Lower leg skin (tissue), 4 donors: ENCODE results near the gene EDN1. TPM values are rescaled to one million over a fixed set of nuclear protein-coding genes. Genes with fewer than 3 reads are reported as not detected.

ENCODE experiments used
- DNase-seq, 2 donors: peaks; one replicate each; pipeline ENCODE4 v3.0.0-alpha.2; 2019; ENCODE audit warnings: low spot score in 2 of 2
- H3K4me3 ChIP-seq: fragments of 200-600 bp; sonication (generic); 2 replicates; pipeline ENCODE4 v1.5.1; 2017; ENCODE audit warnings: mild to moderate bottlenecking, low read depth; ENCODE audit not compliant: poor library complexity, severe bottlenecking
- CTCF ChIP-seq, 3 donors: fragments of 450-650 bp; IDR thresholded peaks; one replicate each; pipeline ENCODE4 v1.5.1; 2016; ENCODE audit warnings: antibody characterized with exemption in 3 of 3, mild to moderate bottlenecking in 3 of 3, moderate library complexity in 2 of 3
- POLR2A ChIP-seq, 2 donors: fragments of 450-650 bp; IDR thresholded peaks; one replicate each; pipeline ENCODE4 v1.6.1; 2016 to 2017; ENCODE audit warnings: antibody characterized with exemption in 2 of 2, mild to moderate bottlenecking in 1 of 2, moderate library complexity in 1 of 2
- WGBS, 2 donors: methylation state at CpG; one replicate each; pipeline ENCODE4 v1.1.5; 2018; 5-methylcytosine and 5-hydroxymethylcytosine counted together
- intact Hi-C: fragments of 100-400 bp; cut with DNase I; formaldehyde crosslinking; loops from one replicate; pipeline ENCODE4 v1.15.0; 2023; ENCODE audit warnings: low total_unique reads
- total RNA-seq, 4 donors: library from RNA; depleted of rRNA; stranded (reverse); fragments of >200 nt; gene quantifications; one replicate each; pipeline ENCODE4 v1.1.0, GENCODE V29; 2016

The EDN1 gene
- total RNA-seq, 4 donors from 2014 or later = 11.1 to 42.6 (median 15.5) TPM

GRCh38 chr6:12296604-12297003 lies 6.4 kb downstream of the EDN1 start:
- WGBS, 2 donors = 76 to 79% methylated on average over 3 of the region's 3 CpGs
- intact Hi-C loops = no loop called here
- no peak for DNase-seq
- no peak overlapping the region for H3K4me3 ChIP-seq
- no peak for TF ChIP-seq POLR2A (IDR thresholded peaks at IDR 0.05)

DNA sequence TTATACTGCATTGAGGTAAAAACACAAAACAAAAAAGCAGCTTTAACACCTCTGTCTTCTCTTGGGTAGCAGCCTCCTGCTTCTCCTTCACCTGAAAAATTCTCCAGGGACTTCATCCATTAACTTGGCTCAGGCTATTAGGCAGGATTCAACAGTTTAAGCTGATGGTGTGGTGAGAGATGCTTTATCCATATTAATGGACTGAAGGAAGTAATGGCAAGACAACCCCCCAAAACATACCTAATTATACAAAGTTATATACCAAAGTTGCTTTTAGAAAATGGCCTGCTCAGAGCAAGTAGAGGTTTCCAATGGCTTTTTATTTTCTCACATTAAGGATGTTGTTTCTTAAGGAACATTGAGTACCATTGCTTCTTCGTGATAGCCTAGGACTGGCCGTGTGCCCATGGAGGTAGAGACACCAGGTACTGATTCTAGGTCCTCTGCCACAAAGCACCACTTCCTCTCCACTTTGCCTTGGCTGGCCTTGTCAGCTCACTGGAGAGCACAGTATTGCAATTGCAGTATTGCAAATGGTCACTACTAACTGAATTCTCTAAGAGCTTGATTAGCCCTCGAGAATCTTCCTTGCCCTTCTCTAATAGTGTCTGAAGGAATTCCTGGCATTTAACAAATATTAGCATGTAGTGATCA lies 7.3 kb downstream of the EDN1 start:
- intact Hi-C loops = no loop called here
- WGBS, 2 donors = 87% methylated on average over 3 of the region's 3 CpGs
- TF ChIP-seq CTCF (IDR thresholded peaks at IDR 0.05) (no peak), POLR2A (IDR thresholded peaks at IDR 0.05) (no peak)

DNA sequence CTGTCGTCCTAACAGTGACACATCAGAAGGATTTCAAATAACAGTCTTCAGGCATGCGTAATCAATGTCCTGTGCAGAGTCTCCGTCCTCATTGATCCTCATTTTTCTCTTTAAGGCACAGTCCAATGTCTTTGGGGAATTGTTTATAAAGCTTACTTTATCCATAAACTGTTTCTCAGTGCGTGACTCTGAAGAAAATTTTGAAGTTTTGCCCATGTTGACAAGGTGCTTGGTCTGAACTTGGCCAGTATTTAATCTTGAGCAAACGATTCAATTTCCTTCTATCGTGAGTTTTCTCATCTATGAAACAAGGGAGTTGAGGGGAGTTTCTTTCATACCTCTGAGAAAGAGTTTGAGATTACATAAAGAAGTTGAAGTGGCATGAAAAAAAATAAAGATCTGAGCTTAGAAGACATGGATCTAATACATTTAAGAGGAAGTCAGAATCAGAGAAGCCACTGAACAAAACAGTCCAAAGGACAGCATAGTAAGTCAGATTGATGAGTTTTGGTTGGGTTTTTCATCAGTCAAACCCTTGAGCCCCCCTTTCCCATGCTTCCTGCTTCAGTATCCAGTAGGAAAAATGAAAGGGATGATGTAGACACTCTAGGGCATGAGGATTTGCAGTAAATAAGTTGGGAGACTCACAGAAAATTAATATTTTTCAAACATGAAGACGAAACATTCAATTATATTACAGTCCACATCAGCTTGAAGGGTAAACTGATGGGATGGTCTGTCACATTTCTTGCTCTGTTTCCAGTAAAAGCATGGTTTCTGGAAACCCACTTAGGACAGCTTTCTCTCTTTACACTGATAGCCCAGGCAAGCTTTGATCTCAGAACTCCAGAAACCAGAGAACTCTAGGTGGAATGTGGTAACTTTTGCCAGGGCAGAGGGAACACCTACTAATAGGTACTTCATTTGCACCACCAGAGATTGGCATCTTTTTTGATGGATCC lies 8.1 kb downstream of the EDN1 start:
- 78 to 82% methylated on average over 7 of the region's 7 CpGs for WGBS, 2 donors
- no peak overlapping the region for H3K4me3 ChIP-seq
- TF ChIP-seq POLR2A (IDR thresholded peaks at IDR 0.05) (no peak), CTCF (IDR thresholded peaks at IDR 0.05) (no peak)
- intact Hi-C loops = no loop called here
- DNase-seq = no peak

More for the DNA sequence above, 7.3 kb downstream of the EDN1 start:
- H3K4me3 ChIP-seq = no peak overlapping the region
- no peak for DNase-seq

- intact Hi-C loops = no loop called here
- 42 to 76% methylated on average over 1 of the region's 1 CpG for WGBS, 2 donors
- DNase-seq = no peak
- TF ChIP-seq CTCF (IDR thresholded peaks at IDR 0.05) = no peak
- TF ChIP-seq POLR2A (IDR thresholded peaks at IDR 0.05) = no peak
- H3K4me3 ChIP-seq = no peak overlapping the region
Observed at GRCh38 chr6:12298995-12299394, 8.8 kb downstream of the EDN1 start.

GRCh38 chr6:12301018-12301417 lies 10.9 kb downstream of the EDN1 start:
- 91 to 92% methylated on average over 3 of the region's 3 CpGs for WGBS, 2 donors
- intact Hi-C loops = no loop called here

More at GRCh38 chr6:12301018-12301417, 10.9 kb downstream of the EDN1 start:
- no peak for TF ChIP-seq CTCF (IDR thresholded peaks at IDR 0.05)
- no peak for TF ChIP-seq POLR2A (IDR thresholded peaks at IDR 0.05)
- DNase-seq = no peak
- H3K4me3 ChIP-seq = no peak overlapping the region
